Placental pericyte (primary cell): ENCODE results near the gene SNRPE. TPM values are rescaled to one million over a fixed set of nuclear protein-coding genes. Genes with fewer than 3 reads are reported as not detected.

Experiments
- small RNA-seq: library from RNA; depleted of rRNA; stranded (forward); fragments of <200 nt; gene quantifications from one replicate; pipeline ENCODE3, GENCODE V24; 2012; ENCODE audit warnings: low replicate concordance
- total RNA-seq: library from RNA; depleted of rRNA; stranded (reverse); fragments of >200 nt; gene quantifications from 2 replicates; pipeline ENCODE4 v1.2.3, GENCODE V29; 2012

SNRPE gene
- total RNA-seq: 30.1 and 48.6 TPM in 2 replicates

GRCh38 chr1:203861379-203862184 lies at the start of gene SNRPE:
TSS of gene SNRPE (plus strand) at chr1:203861599. CDS start at chr1:203861660, 61 bp downstream.

Small RNA genes lying within 50 kb of the gene (small RNA-seq; reads per million reads assigned to genes)
- not detected for gene HSPE1P6

Other genes starting within 250 kb of the SNRPE start
- 118 and 146 TPM in 2 replicates for gene ATP2B4, start 234.8 kb upstream of the SNRPE start, total RNA-seq
- under 0.01 TPM in 1 of 2 replicates, not detected in the other for gene LAX1, start 96.4 kb upstream of the SNRPE start, total RNA-seq
- 23.4 and 37.7 TPM in 2 replicates for gene ZBED6, start 66.0 kb upstream of the SNRPE start, total RNA-seq
- gene ZC3H11A, start 66.0 kb upstream of the SNRPE start, total RNA-seq: 106 and 118 TPM in 2 replicates
- 4.6 and 5.4 TPM in 2 replicates for gene SOX13, start 211.5 kb downstream of the SNRPE start, total RNA-seq